ENCODE measurements around the gene PMEL. TPM values are rescaled to one million over a fixed set of nuclear protein-coding genes. Genes with fewer than 3 reads are reported as not detected.
A peak's percentile ranks its signal among the peaks of the same experiment; 100 is the strongest.

The PMEL gene
- total RNA-seq, 1 experiment from 2014 or later: 72.2 TPM

- TF ChIP-seq HMGXB4 (CRISPR knock-in tag; IDR thresholded peaks at IDR 0.05) (no peak), NFYB (CRISPR knock-in tag; conservative IDR thresholded peaks at IDR 0.05; ENCODE audit: low read depth) (no peak)
These were observed 6.2 kb upstream of the PMEL start (continued) for GRCh38 chr12:55972042-55972441.

GRCh38 chr12:55970775-55971174 lies 4.9 kb upstream of the PMEL start:
- CTCF ChIA-PET: no interaction called here
- no peak for ATAC-seq

GRCh38 chr12:55969356-55969755 lies 3.5 kb upstream of the PMEL start:
- ChIA-PET CTCF (no interaction called here), POLR2A (no interaction called here)
- ATAC-seq: no peak
- no peaks in the 10 kb centered on the region for H3K9me3 Mint-ChIP-seq
- no peak for TF ChIP-seq ZNF423 (CRISPR knock-in tag; IDR thresholded peaks at IDR 0.05)
- no peak for TF ChIP-seq ELF4 (CRISPR knock-in tag; IDR thresholded peaks at IDR 0.05; ENCODE audit: low read depth)
- TF ChIP-seq GRHL2 (CRISPR knock-in tag; IDR thresholded peaks at IDR 0.05; ENCODE audit: insufficient replicate concordance, severe bottlenecking): no peak
- TF ChIP-seq TCF7 (CRISPR knock-in tag; IDR thresholded peaks at IDR 0.05; ENCODE audit: low read depth): no peak
- no peak overlapping the region for H3K4me3 Mint-ChIP-seq
- DNase-seq (ENCODE audit: low spot score): no peak
- no peaks in the 10 kb centered on the region for H3K27me3 Mint-ChIP-seq (ENCODE audit: low read depth)
- peaks cover 26% of the 10 kb centered on the region for H3K4me1 Mint-ChIP-seq
- no peak overlapping the region for H3K27ac Mint-ChIP-seq
- peaks cover 15% of the 10 kb centered on the region for H3K36me3 Mint-ChIP-seq

More at GRCh38 chr12:55970775-55971174, 4.9 kb upstream of the PMEL start:
- Mint-ChIP-seq H3K27ac (peak overlapping the region; percentile 80; the same call in 1 of the 2 replicates), H3K4me1 (peaks cover 16% of the 10 kb centered on the region), H3K36me3 (peaks cover 21% of the 10 kb centered on the region), H3K4me3 (no peak overlapping the region), H3K27me3 (ENCODE audit: low read depth) (no peaks in the 10 kb centered on the region), H3K9me3 (no peaks in the 10 kb centered on the region)
- no peak for DNase-seq (ENCODE audit: low spot score)
- POLR2A ChIA-PET: no interaction called here
- TF ChIP-seq IRF2 (CRISPR knock-in tag; IDR thresholded peaks at IDR 0.05; ENCODE audit: borderline replicate concordance, low read depth) (no peak), ERG (CRISPR knock-in tag; IDR thresholded peaks at IDR 0.05) (no peak), FOXJ3 (CRISPR knock-in tag; IDR thresholded peaks at IDR 0.05; ENCODE audit: borderline replicate concordance) (no peak), MXD4 (CRISPR knock-in tag; IDR thresholded peaks at IDR 0.05; ENCODE audit: borderline replicate concordance) (no peak), ATF3 (CRISPR knock-in tag; conservative IDR thresholded peaks at IDR 0.05) (no peak), ZBTB43 (CRISPR knock-in tag; IDR thresholded peaks at IDR 0.05) (no peak), ZMAT4 (CRISPR knock-in tag; IDR thresholded peaks at IDR 0.05) (no peak), USF1 (CRISPR knock-in tag; IDR thresholded peaks at IDR 0.05) (no peak)

Measured in WTC11 (cell line).